HCT116 (cell line): ENCODE data around the gene DYRK2. TPM values are rescaled to one million over a fixed set of nuclear protein-coding genes. Genes with fewer than 3 reads are reported as not detected.

ENCODE experiments used
- ATAC-seq: fragments of 200-7000 bp; cut with Tn5 transposase; 2 replicates; pipeline ENCODE4 v1.9.1; 2020; ENCODE audit warnings: mild to moderate bottlenecking, moderate library complexity
- BruUV-seq: library from RNA; stranded (reverse); fragments of 400-500 nt; replicated peaks from 2 replicates; lab custom pipeline; 2021; lab: Mats Ljungman, UMichigan
- CTCF ChIA-PET: fragments of 300-600 bp; sonication (Branson Sonifier 250); formaldehyde crosslinking; loops from one replicate; lab custom pipeline; 2021; ENCODE audit warnings: antibody characterized with exemption; lab: Charles Lee
- POLR2A ChIA-PET: fragments of 300-600, 350-600 bp; sonication (Branson Sonifier 250); formaldehyde crosslinking; loops from one replicate; lab custom pipeline; 2021; ENCODE audit warnings: antibody characterized with exemption; lab: Charles Lee
- RAD21 ChIA-PET, 2 experiments: fragments of 300-600 bp; sonication (Branson Sonifier 250); formaldehyde crosslinking; loops; one replicate each; lab custom pipeline; 2023; ENCODE audit warnings: low total read pairs in 2 of 2; ENCODE audit not compliant: uncharacterized antibody in 2 of 2, unreplicated experiment in 2 of 2, low non-redundant PET in 1 of 2; lab: Charles Lee
- DNase-seq: peaks from one replicate; pipeline ENCODE4 v3.0.0-alpha.2; 2010; ENCODE audit warnings: low read depth, low spot score
- H2AFZ ChIP-seq: fragments of 200-600 bp; shearing (Covaris generic), sonication (generic); 2 replicates; pipeline ENCODE4 v1.6.1; 2017; ENCODE audit warnings: low read depth, mixed run types, mixed read lengths, antibody characterized with exemption, low read length; ENCODE audit not compliant: poor library complexity, severe bottlenecking
- H3K27ac ChIP-seq: 2 replicates; pipeline ENCODE4 v1.5.1; 2012; ENCODE audit warnings: low read depth, low read length
- H3K27me3 ChIP-seq: fragments of 200-600 bp; sonication (generic); 2 replicates; pipeline ENCODE4 v1.6.1; 2016; ENCODE audit warnings: mixed run types, low read length, mixed read lengths; ENCODE audit not compliant: insufficient read depth
- H3K36me3 ChIP-seq, 2 experiments: fragments of 200-500 bp in 1 of 2; fragments of 200-600 bp in 1 of 2; sonication (Bioruptor generic) in 1 of 2; sonication (generic) in 1 of 2; 2 replicates each; pipeline versions ENCODE4 v1.5.1 to v1.6.1; 2014 to 2016; ENCODE audit warnings: low read length in 2 of 2, inconsistent platforms in 1 of 2, mixed read lengths in 1 of 2, mixed run types in 1 of 2; ENCODE audit not compliant: insufficient read depth in 2 of 2, control insufficient read depth in 1 of 2
- H3K4me1 ChIP-seq, 2 experiments: fragments of 200-600 bp in 1 of 2; sonication (generic) in 1 of 2; 2 replicates each; pipeline versions ENCODE4 v1.5.1 to v1.6.1; 2012 to 2017; ENCODE audit warnings: low read length in 2 of 2, inconsistent platforms in 1 of 2, mild to moderate bottlenecking in 1 of 2, mixed read lengths in 1 of 2, mixed run types in 1 of 2, moderate library complexity in 1 of 2; ENCODE audit not compliant: insufficient read depth in 2 of 2, control insufficient read depth in 1 of 2
- H3K4me2 ChIP-seq: fragments of 200-600 bp; sonication (generic); 2 replicates; pipeline ENCODE4 v1.6.1; 2017; ENCODE audit warnings: mixed run types, low read length, mixed read lengths
- H3K4me3 ChIP-seq, 2 experiments: fragments of 200-600 bp in 1 of 2; sonication (generic) in 1 of 2; replicated peaks in 1 of 2; 2 replicates each; pipeline ENCODE4 v1.5.1; 2011 to 2016; ENCODE audit warnings: low read length in 2 of 2, control low read depth in 1 of 2, low read depth in 1 of 2, mild to moderate bottlenecking in 1 of 2, mixed read lengths in 1 of 2, mixed run types in 1 of 2
- H3K79me2 ChIP-seq: fragments of 200-600 bp; sonication (generic); 2 replicates; pipeline ENCODE4 v1.6.1; 2017; ENCODE audit warnings: mild to moderate bottlenecking, mixed run types, low read length, moderate library complexity, mixed read lengths; ENCODE audit not compliant: insufficient read depth
- H3K9ac ChIP-seq: fragments of 200-600 bp; sonication (generic); 2 replicates; pipeline ENCODE4 v1.6.1; 2016; ENCODE audit warnings: low read length, mixed read lengths
- H3K9me2 ChIP-seq: fragments of 200-600 bp; sonication (generic), shearing (Covaris generic); 2 replicates; pipeline ENCODE4 v1.6.1; 2017; ENCODE audit warnings: mixed run types, mild to moderate bottlenecking, moderate library complexity; ENCODE audit not compliant: insufficient read depth
- H3K9me3 ChIP-seq, 2 experiments: fragments of 200-500 bp in 1 of 2; fragments of 200-600 bp in 1 of 2; sonication (Bioruptor generic) in 1 of 2; sonication (generic) in 1 of 2; 2 replicates each; pipeline ENCODE4 v1.6.1; 2014 to 2017; ENCODE audit warnings: low read length in 2 of 2, mixed read lengths in 2 of 2, inconsistent platforms in 1 of 2, low read depth in 1 of 2, mild to moderate bottlenecking in 1 of 2, mixed run types in 1 of 2, moderate library complexity in 1 of 2; ENCODE audit not compliant: control insufficient read depth in 1 of 2, insufficient read depth in 1 of 2
- H4K20me1 ChIP-seq: fragments of 200-600 bp; sonication (generic), shearing (Covaris generic); 2 replicates; pipeline ENCODE4 v1.6.1; 2017; ENCODE audit warnings: mixed run types, mild to moderate bottlenecking, moderate library complexity; ENCODE audit not compliant: insufficient read depth
- CBX3 ChIP-seq: IDR thresholded peaks from 2 replicates; pipeline ENCODE4 v1.6.1; 2012; ENCODE audit warnings: low read depth
- EGR1 ChIP-seq: IDR thresholded peaks from 2 replicates; pipeline ENCODE4 v1.6.1; 2012; ENCODE audit warnings: low read depth
- EZH2 ChIP-seq: fragments of 200-600 bp; sonication (generic); IDR thresholded peaks from 2 replicates; pipeline ENCODE4 v1.6.1; 2017; ENCODE audit warnings: antibody characterized with exemption, mixed run types
- FOSL1 ChIP-seq: IDR thresholded peaks from 2 replicates; pipeline ENCODE4 v1.6.1; 2012; ENCODE audit warnings: low read depth
- JUND ChIP-seq: IDR thresholded peaks from 2 replicates; pipeline ENCODE4 v1.6.1; 2012
- RAD21 ChIP-seq: IDR thresholded peaks from 2 replicates; pipeline ENCODE4 v1.6.1; 2012; ENCODE audit warnings: low read depth, mild to moderate bottlenecking
- SIN3A ChIP-seq: IDR thresholded peaks from 2 replicates; pipeline ENCODE4 v1.6.1; 2012; ENCODE audit warnings: low read depth
- SRF ChIP-seq: IDR thresholded peaks from 2 replicates; pipeline ENCODE4 v1.6.1; 2012; ENCODE audit warnings: low read depth
- TCF7L2 ChIP-seq: IDR thresholded peaks from 2 replicates; pipeline ENCODE4 v1.7.0; 2011; ENCODE audit warnings: borderline replicate concordance, inconsistent platforms; ENCODE audit not compliant: insufficient read depth, insufficient read length; ENCODE audit errors: extremely low read depth
- YY1 ChIP-seq: IDR thresholded peaks from 2 replicates; pipeline ENCODE4 v1.6.1; 2011; ENCODE audit warnings: low read length, low read depth, moderate library complexity, mild to moderate bottlenecking; ENCODE audit not compliant: insufficient replicate concordance; ENCODE audit errors: extremely low read depth
- ZNF274 ChIP-seq: fragments of 200-500 bp; sonication (Bioruptor generic); IDR thresholded peaks from 2 replicates; pipeline ENCODE4 v1.6.1; 2014; ENCODE audit warnings: mild to moderate bottlenecking, low read depth, low read length, inconsistent platforms
- intact Hi-C: fragments of 100-400 bp; cut with micrococcal nuclease; formaldehyde crosslinking; loops from 2 replicates; pipeline ENCODE4 v1.10.0; 2022
- total RNA-seq: library from RNA; stranded (reverse); gene quantifications from one replicate; pipeline ENCODE4 v1.2.1, GENCODE V29; 2021; ENCODE audit not compliant: unreplicated experiment
- TF ChIP-seq, protein P1 (sequence below), 3 experiments: fragments of 200-600 bp in 1 of 3; sonication (generic) in 1 of 3; IDR thresholded peaks in 2 of 3; conservative IDR thresholded peaks in 1 of 3; 2 replicates each; pipeline ENCODE4 v1.5.1; 2012 to 2017; ENCODE audit warnings: low read depth in 2 of 3, low read length in 2 of 3, antibody characterized with exemption in 1 of 3, borderline replicate concordance in 1 of 3, control low read depth in 1 of 3, mild to moderate bottlenecking in 1 of 3, mixed read lengths in 1 of 3, mixed run types in 1 of 3, moderate library complexity in 1 of 3; ENCODE audit not compliant: insufficient read depth in 1 of 3
- TF ChIP-seq, protein P2 (sequence below): IDR thresholded peaks from 2 replicates; pipeline ENCODE4 v1.6.1; 2011; ENCODE audit warnings: mild to moderate bottlenecking, low read length, moderate library complexity; ENCODE audit not compliant: insufficient replicate concordance; ENCODE audit errors: extremely low read depth

Gene DYRK2
- total RNA-seq, 1 experiment from 2014 or later = 28.7 TPM

DNA sequence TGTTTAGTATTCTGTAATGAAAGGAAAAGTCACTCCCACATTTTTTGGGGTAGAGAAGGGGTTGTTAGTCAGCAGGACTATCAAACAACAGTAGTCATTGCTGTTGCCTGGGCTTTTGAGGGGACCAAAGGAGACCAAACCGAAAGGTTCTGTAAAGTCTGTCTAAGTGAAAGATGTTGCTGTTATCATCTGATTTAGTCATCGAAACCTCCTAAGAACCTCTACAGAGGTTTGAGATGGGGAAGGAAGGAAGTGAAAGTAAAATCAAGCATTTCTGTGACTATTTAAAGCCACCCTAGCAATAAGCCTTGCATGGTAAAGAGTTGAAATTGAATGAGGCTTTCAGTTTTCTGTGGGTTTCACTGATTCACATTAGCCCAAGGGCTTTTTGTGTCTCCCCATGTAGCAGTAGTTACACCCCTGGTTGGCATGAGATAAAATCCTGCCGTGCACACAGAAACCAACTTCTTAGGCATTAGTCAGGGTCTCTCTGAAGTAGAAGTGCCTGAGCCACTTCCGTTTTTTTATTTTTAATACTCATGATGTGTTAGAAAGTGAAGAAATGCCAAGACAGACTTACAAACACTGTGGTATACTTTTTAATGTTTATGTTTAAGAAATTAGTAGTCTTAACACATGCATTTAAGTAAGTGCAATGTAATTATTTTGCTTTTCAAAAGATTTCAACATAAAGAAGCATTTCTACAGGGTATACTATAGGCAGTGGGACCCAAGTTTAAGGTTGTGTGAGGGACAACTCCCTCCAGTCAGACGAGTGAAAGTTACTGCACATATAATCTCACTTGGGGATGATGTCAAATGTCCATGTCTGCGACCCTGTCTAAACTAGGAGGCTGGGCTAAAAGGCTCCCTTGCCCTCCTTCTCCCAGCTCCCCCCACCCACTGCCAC, 50.4 kb downstream of the DYRK2 start:
- no peaks in the 10 kb centered on the region for H4K20me1 ChIP-seq
- H3K4me3 ChIP-seq = no peak overlapping the region
- DNase-seq = no peak
- no peaks in the 10 kb centered on the region for H3K9me2 ChIP-seq
- intact Hi-C loops = no loop called here
- BruUV-seq = no TSS peak
- ChIA-PET RAD21 (no interaction called here), POLR2A (no interaction called here), CTCF (no interaction called here)
- no peak for ATAC-seq
- no peak overlapping the region for H3K9ac ChIP-seq
- H3K9me3 ChIP-seq = no peaks in the 10 kb centered on the region
- no peak overlapping the region for H3K27ac ChIP-seq
- TF ChIP-seq CBX3 (no peak), EZH2 (no peak), TCF7L2 (no peak), JUND (no peak), SIN3A (no peak), ZNF274 (no peak), YY1 (no peak), RAD21 (no peak), EGR1 (no peak), SRF (no peak), FOSL1 (no peak)
- TF ChIP-seq, protein P1, sequence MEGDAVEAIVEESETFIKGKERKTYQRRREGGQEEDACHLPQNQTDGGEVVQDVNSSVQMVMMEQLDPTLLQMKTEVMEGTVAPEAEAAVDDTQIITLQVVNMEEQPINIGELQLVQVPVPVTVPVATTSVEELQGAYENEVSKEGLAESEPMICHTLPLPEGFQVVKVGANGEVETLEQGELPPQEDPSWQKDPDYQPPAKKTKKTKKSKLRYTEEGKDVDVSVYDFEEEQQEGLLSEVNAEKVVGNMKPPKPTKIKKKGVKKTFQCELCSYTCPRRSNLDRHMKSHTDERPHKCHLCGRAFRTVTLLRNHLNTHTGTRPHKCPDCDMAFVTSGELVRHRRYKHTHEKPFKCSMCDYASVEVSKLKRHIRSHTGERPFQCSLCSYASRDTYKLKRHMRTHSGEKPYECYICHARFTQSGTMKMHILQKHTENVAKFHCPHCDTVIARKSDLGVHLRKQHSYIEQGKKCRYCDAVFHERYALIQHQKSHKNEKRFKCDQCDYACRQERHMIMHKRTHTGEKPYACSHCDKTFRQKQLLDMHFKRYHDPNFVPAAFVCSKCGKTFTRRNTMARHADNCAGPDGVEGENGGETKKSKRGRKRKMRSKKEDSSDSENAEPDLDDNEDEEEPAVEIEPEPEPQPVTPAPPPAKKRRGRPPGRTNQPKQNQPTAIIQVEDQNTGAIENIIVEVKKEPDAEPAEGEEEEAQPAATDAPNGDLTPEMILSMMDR (IDR thresholded peaks at IDR 0.05 in 2 of 3, conservative IDR thresholded peaks at IDR 0.05 in 1 of 3; ENCODE audit: borderline replicate concordance in 1 of 3, insufficient read depth in 1 of 3, low read depth in 2 of 3, low read length in 2 of 3) = no peak
- TF ChIP-seq, protein P2, sequence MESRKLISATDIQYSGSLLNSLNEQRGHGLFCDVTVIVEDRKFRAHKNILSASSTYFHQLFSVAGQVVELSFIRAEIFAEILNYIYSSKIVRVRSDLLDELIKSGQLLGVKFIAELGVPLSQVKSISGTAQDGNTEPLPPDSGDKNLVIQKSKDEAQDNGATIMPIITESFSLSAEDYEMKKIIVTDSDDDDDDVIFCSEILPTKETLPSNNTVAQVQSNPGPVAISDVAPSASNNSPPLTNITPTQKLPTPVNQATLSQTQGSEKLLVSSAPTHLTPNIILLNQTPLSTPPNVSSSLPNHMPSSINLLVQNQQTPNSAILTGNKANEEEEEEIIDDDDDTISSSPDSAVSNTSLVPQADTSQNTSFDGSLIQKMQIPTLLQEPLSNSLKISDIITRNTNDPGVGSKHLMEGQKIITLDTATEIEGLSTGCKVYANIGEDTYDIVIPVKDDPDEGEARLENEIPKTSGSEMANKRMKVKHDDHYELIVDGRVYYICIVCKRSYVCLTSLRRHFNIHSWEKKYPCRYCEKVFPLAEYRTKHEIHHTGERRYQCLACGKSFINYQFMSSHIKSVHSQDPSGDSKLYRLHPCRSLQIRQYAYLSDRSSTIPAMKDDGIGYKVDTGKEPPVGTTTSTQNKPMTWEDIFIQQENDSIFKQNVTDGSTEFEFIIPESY = no peak
- no peaks in the 10 kb centered on the region for H3K36me3 ChIP-seq
- no peak overlapping the region for H2AFZ ChIP-seq
- H3K4me1 ChIP-seq = no peaks in the 10 kb centered on the region
- no peaks in the 10 kb centered on the region for H3K27me3 ChIP-seq
- no peak overlapping the region for H3K4me2 ChIP-seq
- H3K79me2 ChIP-seq = no peaks in the 10 kb centered on the region
